Upper lobe of left lung (tissue), 6 donors: ENCODE measurements around the gene TMEM175. TPM values are rescaled to one million over a fixed set of nuclear protein-coding genes. Genes with fewer than 3 reads are reported as not detected.

Source experiments
- ATAC-seq, 2 donors: fragments of 200-7000 bp; cut with Tn5 transposase; one replicate each; pipeline ENCODE4 v1.9.1; 2022; ENCODE audit warnings: mild to moderate bottlenecking in 2 of 2, moderate library complexity in 2 of 2; ENCODE audit not compliant: low FRiP score in 2 of 2
- DNase-seq, 2 donors: peaks; one replicate each; pipeline ENCODE4 v3.0.0-alpha.2; 2019 to 2020
- H3K27ac ChIP-seq, 4 donors: fragments of 200-600 bp; sonication (generic); one replicate each; pipeline ENCODE4 v1.5.1; 2016 to 2019
- H3K27me3 ChIP-seq, 4 donors: fragments of 200-600 bp; sonication (generic); one replicate each; pipeline ENCODE4 v1.5.1; 2017 to 2019
- H3K36me3 ChIP-seq, 4 donors: fragments of 200-600 bp; sonication (generic); one replicate each; pipeline ENCODE4 v1.5.1; 2016 to 2019
- H3K4me1 ChIP-seq, 4 donors: fragments of 200-600 bp; sonication (generic); one replicate each; pipeline ENCODE4 v1.5.1; 2018 to 2019
- H3K4me3 ChIP-seq, 4 donors: fragments of 200-600 bp; sonication (generic); one replicate each; pipeline ENCODE4 v1.5.1; 2017 to 2019; ENCODE audit warnings: mild to moderate bottlenecking in 2 of 4, moderate library complexity in 1 of 4
- H3K9me3 ChIP-seq, 4 donors: fragments of 200-600 bp; sonication (generic); one replicate each; pipeline ENCODE4 v1.5.1; 2018 to 2019
- CTCF ChIP-seq, 6 experiments: fragments of 450-650 bp in 4 of 6; fragments of 200-600 bp in 2 of 6; sonication (generic) in 2 of 6; IDR thresholded peaks; one replicate each; pipeline ENCODE4 v1.5.1; 2016 to 2019; ENCODE audit warnings: antibody characterized with exemption in 6 of 6
- EP300 ChIP-seq, 4 donors: sonication (generic); formaldehyde crosslinking; IDR thresholded peaks; one replicate each; pipeline ENCODE4 v1.5.1; 2017; ENCODE audit warnings: antibody characterized with exemption in 4 of 4, control low read depth in 2 of 4
- POLR2A ChIP-seq, 4 donors: fragments of 450-650 bp; IDR thresholded peaks; one replicate each; pipeline ENCODE4 v1.5.1; 2016 to 2017; ENCODE audit warnings: antibody characterized with exemption in 4 of 4, mild to moderate bottlenecking in 2 of 4
- POLR2AphosphoS5 ChIP-seq, 2 donors: sonication (generic); formaldehyde crosslinking; IDR thresholded peaks; one replicate each; pipeline ENCODE4 v1.5.1; 2017; ENCODE audit warnings: antibody characterized with exemption in 2 of 2
- WGBS, 2 donors: methylation state at CpG; one replicate each; pipeline ENCODE4 v1.1.5; 2017 to 2018; 5-methylcytosine and 5-hydroxymethylcytosine counted together
- total RNA-seq, 6 donors: library from RNA; depleted of rRNA in 4 of 6; stranded (reverse); fragments of >200 nt in 4 of 6; gene quantifications; one replicate each; pipeline versions ENCODE4 v1.1.0 to v1.2.1, GENCODE V29; 2016 to 2021
- donor health status: DM: no; HTN: no; CAD: no; lungs with moderate emphysema.
- donor health status: DM: no; HTN: yes; CAD: no; lungs with severe emphysema.

TMEM175 gene
- total RNA-seq, 6 donors from 2014 or later, result 24.6 to 126 (median 41.8) TPM

DNA sequence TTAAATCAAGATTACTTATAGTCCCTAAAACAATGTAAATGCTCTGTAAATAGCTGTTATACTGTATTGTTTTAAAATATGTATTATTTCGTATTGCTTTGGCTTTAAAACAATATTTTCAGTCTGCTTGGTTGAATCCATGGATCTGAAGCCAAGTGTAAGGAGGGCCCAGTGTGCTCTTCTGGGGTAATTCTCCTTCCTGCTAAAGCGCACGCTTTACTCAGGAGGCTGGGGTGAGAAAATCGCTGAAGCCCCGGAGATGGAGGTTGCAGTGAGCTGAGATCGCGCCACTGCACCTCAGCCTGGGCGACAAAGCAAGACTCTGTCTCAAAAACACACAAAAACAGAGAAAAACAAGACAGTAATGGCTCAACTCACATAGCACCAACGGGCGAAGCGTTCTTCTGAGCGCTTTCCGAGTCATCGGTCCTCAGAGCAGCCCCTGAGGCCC lies 54.2 kb downstream of the TMEM175 start:
- no peaks in the 10 kb centered on the region for H3K27me3 ChIP-seq
- no peak for DNase-seq
- H3K27ac ChIP-seq, result peak overlapping the region; percentile 58 to 77 (median 70)
- WGBS, 2 donors, result 1 to 2% methylated on average over 11 to 14 of the region's 14 CpGs
- H3K36me3 ChIP-seq, result peaks cover 0 to 18% (median 9%) of the 10 kb centered on the region in 4 donors
- peak overlapping the region; percentile 63 to 94 (median 75) for H3K4me3 ChIP-seq
- peak in 1 of 2 donors; percentile 22 for ATAC-seq
- H3K9me3 ChIP-seq, result no peaks in the 10 kb centered on the region
- TF ChIP-seq POLR2AphosphoS5 (IDR thresholded peaks at IDR 0.05) (no peak), POLR2A (IDR thresholded peaks at IDR 0.05) (peak in 1 of 4 donors; percentile 21)
- H3K4me1 ChIP-seq, result peaks cover 20 to 37% (median 29%) of the 10 kb centered on the region in 4 donors

DNA sequence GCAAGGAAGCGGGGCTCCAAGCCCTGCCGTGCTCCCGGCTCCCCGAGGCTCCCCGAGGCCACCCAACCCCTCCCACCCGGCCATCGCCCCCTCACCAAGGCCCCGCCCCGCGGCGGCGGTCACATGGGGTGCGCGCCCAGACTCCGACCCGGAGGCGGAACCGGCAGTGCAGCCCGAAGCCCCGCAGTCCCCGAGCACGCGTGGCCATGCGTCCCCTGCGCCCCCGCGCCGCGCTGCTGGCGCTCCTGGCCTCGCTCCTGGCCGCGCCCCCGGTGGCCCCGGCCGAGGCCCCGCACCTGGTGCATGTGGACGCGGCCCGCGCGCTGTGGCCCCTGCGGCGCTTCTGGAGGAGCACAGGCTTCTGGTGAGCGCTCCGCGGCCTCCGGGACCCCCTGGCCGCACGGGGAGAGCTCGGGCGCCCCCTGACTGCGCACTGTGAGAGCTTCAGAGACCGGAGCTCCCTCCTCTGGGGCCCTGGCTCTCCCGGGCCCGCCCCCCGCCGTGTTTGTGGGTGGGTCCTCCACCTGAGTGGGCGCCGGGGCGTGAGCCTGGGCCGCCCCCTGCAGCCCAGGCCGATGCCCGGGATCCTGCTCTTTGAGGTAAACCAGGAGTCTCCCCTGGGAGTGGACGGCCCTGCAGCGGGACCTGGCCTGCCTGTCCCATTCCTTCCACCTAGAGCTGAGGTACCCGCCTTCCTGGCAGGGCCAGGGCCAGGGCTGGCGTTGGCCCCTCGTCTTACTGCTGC lies 54.8 kb downstream of the TMEM175 start, which contains the start of gene IDUA:
TSS of gene IDUA (plus strand) at position 166 of the 745 bp plus-strand sequence. CDS start at position 207, 41 bp downstream.
- WGBS, 2 donors, result 5% methylated on average over 6 of the region's 69 CpGs; no CpG with 5 or more reads in 1 of the 2 donors
- DNase-seq (peak; percentile 87 to 98), ATAC-seq (peak; percentile 80 to 94)
- Histone ChIP-seq H3K27ac (peak within 1 kb of the TSS; percentile 58 to 77 (median 70)), H3K27me3 (no peaks in the 10 kb centered on the region), H3K9me3 (no peaks in the 10 kb centered on the region), H3K4me1 (peaks cover 20 to 37% (median 30%) of the 10 kb centered on the region in 4 donors), H3K36me3 (peaks cover 0 to 18% (median 9%) of the 10 kb centered on the region in 4 donors), H3K4me3 (peak within 1 kb of the TSS; percentile 63 to 94 (median 75))
- no peak for TF ChIP-seq POLR2AphosphoS5 (IDR thresholded peaks at IDR 0.05)
- TF ChIP-seq POLR2A (IDR thresholded peaks at IDR 0.05), result peak in 2 of 4 donors; percentile 30 to 68
- TF ChIP-seq CTCF (IDR thresholded peaks at IDR 0.05), result peak in 5 of 6 experiments; percentile 37 to 65 (median 55)
- no peak for TF ChIP-seq EP300 (IDR thresholded peaks at IDR 0.05)

DNA sequence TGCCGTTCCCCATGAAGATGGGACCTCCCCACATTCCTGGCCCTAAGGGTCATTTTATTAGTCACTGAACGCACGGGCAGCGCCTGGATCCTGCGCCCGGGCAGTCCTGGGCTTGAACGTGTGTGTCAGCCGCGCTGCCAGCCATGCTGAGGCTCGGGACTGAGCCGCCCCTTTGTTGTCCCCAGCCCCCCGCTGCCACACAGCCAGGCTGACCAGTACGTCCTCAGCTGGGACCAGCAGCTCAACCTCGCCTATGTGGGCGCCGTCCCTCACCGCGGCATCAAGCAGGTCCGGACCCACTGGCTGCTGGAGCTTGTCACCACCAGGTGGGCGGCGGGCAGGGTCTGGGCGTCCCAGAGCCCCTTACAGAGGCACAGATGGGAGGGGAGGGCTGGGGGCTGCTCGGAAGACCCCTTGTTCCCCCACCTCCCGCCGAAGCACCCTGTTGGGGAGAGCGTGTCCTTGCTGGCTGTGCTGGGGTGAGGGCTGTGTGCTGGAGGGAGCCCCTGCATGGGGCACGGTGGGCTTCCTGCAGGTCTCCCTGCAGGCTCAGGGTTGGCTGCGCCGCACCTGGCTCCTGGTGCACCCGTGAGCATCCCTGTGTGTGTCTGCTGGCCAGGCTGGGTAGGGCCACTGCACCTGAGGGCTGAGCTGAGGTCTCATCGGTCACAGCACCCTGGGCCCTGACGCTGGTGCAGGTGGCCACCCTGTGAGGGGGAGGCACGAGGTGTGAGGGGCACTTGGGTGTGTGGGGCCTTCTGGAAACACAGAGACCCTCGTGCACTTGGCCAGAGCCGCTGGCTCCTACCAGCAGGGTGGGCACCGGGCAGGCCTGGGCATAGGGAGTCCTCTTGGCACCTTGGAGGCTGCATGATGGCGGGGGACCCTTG lies 55.6 kb downstream of the TMEM175 start:
- Histone ChIP-seq H3K9me3 (no peaks in the 10 kb centered on the region), H3K36me3 (peaks cover 0 to 18% (median 9%) of the 10 kb centered on the region in 4 donors), H3K27ac (peak overlapping the region; percentile 58 to 77 (median 70)), H3K4me1 (peaks cover 22 to 39% (median 32%) of the 10 kb centered on the region in 4 donors), H3K4me3 (peak overlapping the region; percentile 63 to 94 (median 75)), H3K27me3 (no peaks in the 10 kb centered on the region)
- TF ChIP-seq EP300 (IDR thresholded peaks at IDR 0.05), result no peak
- WGBS, 2 donors, result 67 to 78% methylated on average over 14 to 29 of the region's 37 CpGs
- ATAC-seq (peak; percentile 7 to 26), DNase-seq (peak in 1 of 2 donors; percentile 85)

- ATAC-seq (no peak), DNase-seq (peak in 1 of 2 donors; percentile 81)
- TF ChIP-seq EP300 (IDR thresholded peaks at IDR 0.05) (no peak), CTCF (IDR thresholded peaks at IDR 0.05) (no peak), POLR2A (IDR thresholded peaks at IDR 0.05) (no peak), POLR2AphosphoS5 (IDR thresholded peaks at IDR 0.05) (no peak)
- Histone ChIP-seq H3K27me3 (no peaks in the 10 kb centered on the region), H3K4me3 (no peak overlapping the region), H3K9me3 (no peaks in the 10 kb centered on the region), H3K36me3 (peaks cover 0 to 18% (median 9%) of the 10 kb centered on the region in 4 donors), H3K27ac (no peak overlapping the region), H3K4me1 (peaks cover 25 to 45% (median 36%) of the 10 kb centered on the region in 4 donors)
- WGBS, 2 donors, result 83 to 95% methylated on average over 18 to 52 of the region's 69 CpGs
Measured at GRCh38 chr4:988726-989721, 56.8 kb downstream of the TMEM175 start.
